GM12875 (cell line): ENCODE measurements around the gene USP3.
A peak's percentile ranks its signal among the peaks of the same experiment; 100 is the strongest.

Experiments
- H3K4me3 ChIP-seq: one replicate; pipeline ENCODE4 v1.5.1; 2011; ENCODE audit warnings: low read depth, low read length, control low read depth
- CTCF ChIP-seq: IDR thresholded peaks from 2 replicates; pipeline ENCODE4 v1.5.1; 2011; ENCODE audit warnings: low read depth, mild to moderate bottlenecking, control low read depth, inconsistent platforms, low read length, moderate library complexity, borderline replicate concordance; ENCODE audit not compliant: insufficient read depth

Gene USP3

GRCh38 chr15:63504247-63504978 is at the start of gene USP3:
USP3 (plus strand) TSS chr15:63504593; CDS start chr15:63504740, 147 bp downstream.
- TF ChIP-seq CTCF: peak; percentile 17; the same call in 1 of the 2 replicates
- H3K4me3 ChIP-seq: peak within 1 kb of the TSS; percentile 98

GRCh38 chr15:63456258-63456657 is 48.1 kb upstream of the USP3 start:
- no peak for TF ChIP-seq CTCF

GRCh38 chr15:63457379-63457778 is 47.0 kb upstream of the USP3 start:
- no peak for TF ChIP-seq CTCF
- H3K4me3 ChIP-seq: no peak overlapping the region

More at GRCh38 chr15:63456258-63456657, 48.1 kb upstream of the USP3 start:
- H3K4me3 ChIP-seq: no peak overlapping the region

- TF ChIP-seq CTCF: no peak
- no peak overlapping the region for H3K4me3 ChIP-seq
Measured at GRCh38 chr15:63458026-63458425, 46.4 kb upstream of the USP3 start.

- no peak for TF ChIP-seq CTCF
- H3K4me3 ChIP-seq: no peak overlapping the region
Measured at GRCh38 chr15:63458794-63459395, 45.5 kb upstream of the USP3 start.

GRCh38 chr15:63460210-63461155 is 43.9 kb upstream of the USP3 start:
- no peak overlapping the region for H3K4me3 ChIP-seq
- no peak for TF ChIP-seq CTCF
